Ovary (tissue), 3 donors: Measurements from ENCODE around the gene MKLN1.

Experiments
- CTCF ChIP-seq, 3 donors: fragments of 450-650 bp in 2 of 3; fragments of 200-600 bp in 1 of 3; IDR thresholded peaks; one replicate each; pipeline versions ENCODE4 v1.5.1 to v1.8.0; 2016 to 2022; ENCODE audit warnings: antibody characterized with exemption in 3 of 3, mild to moderate bottlenecking in 1 of 3
- EP300 ChIP-seq: sonication (generic); formaldehyde crosslinking; IDR thresholded peaks from one replicate; pipeline ENCODE4 v1.6.1; 2017; ENCODE audit warnings: antibody characterized with exemption
- POLR2A ChIP-seq: fragments of 450-650 bp; IDR thresholded peaks from one replicate; pipeline ENCODE4 v1.6.1; 2017; ENCODE audit warnings: antibody characterized with exemption, mild to moderate bottlenecking, moderate library complexity
- donor health status: DM: no; HTN: no; CAD: no.

DNA sequence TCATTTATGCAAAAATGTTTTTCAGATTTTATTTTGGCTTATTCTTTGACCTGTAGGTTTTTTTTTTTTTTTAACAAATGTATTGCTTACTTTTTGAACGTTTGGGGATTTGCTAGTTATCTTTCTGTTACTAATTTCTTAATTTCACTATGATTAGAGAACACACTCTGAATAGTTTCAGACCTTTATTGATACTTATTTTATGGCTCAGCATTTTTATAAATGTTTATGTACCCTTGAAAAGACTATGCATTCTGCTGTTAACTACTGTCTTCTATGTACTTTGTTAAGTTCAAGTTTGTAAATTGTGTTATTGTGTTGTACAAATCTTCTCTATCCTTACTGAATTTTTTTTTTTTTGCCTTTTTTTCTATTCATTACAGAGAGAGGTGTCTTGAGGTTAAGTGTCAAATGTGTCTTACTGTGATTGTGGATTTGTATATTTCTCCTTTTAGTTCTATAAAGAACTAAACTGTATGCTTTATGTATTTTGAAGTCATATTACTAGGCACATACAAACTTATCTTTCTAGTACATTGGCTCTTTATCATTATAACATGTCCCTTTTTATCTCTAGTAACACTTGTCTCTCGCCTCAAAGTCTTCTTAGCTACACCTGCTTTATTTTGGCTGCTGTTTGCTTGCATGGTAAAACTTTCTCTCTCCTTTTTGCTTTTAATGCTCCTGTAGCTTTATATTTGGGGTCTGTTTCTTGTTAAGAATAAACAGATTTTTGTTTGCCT is 8.1 kb downstream of the MKLN1 start:
- TF ChIP-seq CTCF (IDR thresholded peaks at IDR 0.05) (no peak), POLR2A (no peak), EP300 (no peak)
